CD4-positive, alpha-beta T cell (primary cell): ENCODE results near the gene OR4A15. TPM values are rescaled to one million over a fixed set of nuclear protein-coding genes. Genes with fewer than 3 reads are reported as not detected.

Experiments used
- ATAC-seq: fragments of 200-7000 bp; cut with Tn5 transposase; one replicate; pipeline ENCODE4 v1.10.0; 2022; ENCODE audit warnings: mild to moderate bottlenecking; ENCODE audit not compliant: poor library complexity
- CTCF ChIA-PET: fragments of 350-600 bp; sonication (Branson Sonifier 250); formaldehyde crosslinking; loops from one replicate; lab custom pipeline; 2021; ENCODE audit warnings: antibody characterized with exemption, inconsistent platforms; lab: Charles Lee
- POLR2A ChIA-PET: fragments of 350-600 bp; sonication (Branson Sonifier 250); formaldehyde crosslinking; loops from one replicate; lab custom pipeline; 2021; ENCODE audit warnings: antibody characterized with exemption, inconsistent platforms; lab: Charles Lee
- DNase-seq, 14 experiments: peaks; one replicate each; pipeline ENCODE4 v3.0.0-alpha.2; 2013 to 2020; ENCODE audit warnings: mixed read lengths in 2 of 14
- H3K27ac ChIP-seq, 2 donors: one replicate each; pipeline versions ENCODE4 v1.5.1 to v1.7.0; 2013; ENCODE audit warnings: low read length in 2 of 2, low read depth in 1 of 2, mild to moderate bottlenecking in 1 of 2
- H3K27me3 ChIP-seq, 2 experiments: 1 replicate in 1 of 2; 2 replicates in 1 of 2; pipeline versions ENCODE4 v1.6.1 to v1.7.0; 2013; ENCODE audit warnings: low read length in 2 of 2, control low read depth in 1 of 2, mild to moderate bottlenecking in 1 of 2, moderate library complexity in 1 of 2; ENCODE audit not compliant: insufficient read depth in 2 of 2, control insufficient read depth in 1 of 2
- H3K36me3 ChIP-seq: one replicate; pipeline ENCODE4 v1.6.1; 2013; ENCODE audit warnings: low read length, control low read depth; ENCODE audit not compliant: insufficient read depth
- H3K4me1 ChIP-seq: one replicate; pipeline ENCODE4 v1.6.1; 2013; ENCODE audit warnings: low read length, control low read depth; ENCODE audit not compliant: insufficient read depth
- H3K4me3 ChIP-seq: one replicate; pipeline ENCODE4 v1.5.1; 2013; ENCODE audit warnings: mild to moderate bottlenecking, low read length, moderate library complexity
- H3K9me3 ChIP-seq, 2 experiments: 1 replicate in 1 of 2; 2 replicates in 1 of 2; pipeline versions ENCODE4 v1.6.1 to v1.7.0; 2013; ENCODE audit warnings: low read length in 2 of 2, mild to moderate bottlenecking in 2 of 2, control low read depth in 1 of 2, moderate library complexity in 1 of 2; ENCODE audit not compliant: control insufficient read depth in 1 of 2, insufficient read depth in 1 of 2
- H3K27ac Mint-ChIP-seq: one replicate; pipeline ENCODE4 v1.8.0; 2020; ENCODE audit warnings: mixed read lengths
- H3K27me3 Mint-ChIP-seq: one replicate; pipeline ENCODE4 v1.8.0; 2021; ENCODE audit warnings: mixed read lengths
- H3K36me3 Mint-ChIP-seq: one replicate; pipeline ENCODE4 v1.8.0; 2021; ENCODE audit warnings: low read depth, mixed read lengths
- H3K4me1 Mint-ChIP-seq: one replicate; pipeline ENCODE4 v1.8.0; 2021; ENCODE audit warnings: low read depth, mixed read lengths
- H3K4me3 Mint-ChIP-seq: one replicate; pipeline ENCODE4 v1.8.0; 2020; ENCODE audit warnings: mild to moderate bottlenecking, mixed read lengths
- H3K9me3 Mint-ChIP-seq: one replicate; pipeline ENCODE4 v1.8.0; 2020; ENCODE audit warnings: mixed read lengths
- intact Hi-C, 2 experiments: fragments of 100-400 bp; cut with DNase I in 1 of 2; cut with micrococcal nuclease in 1 of 2; formaldehyde crosslinking; loops; one replicate each; pipeline versions ENCODE4 v1.15.1 to v1.9.0; 2023 to 2025; cut with DNase I, micrococcal nuclease
- polyA plus RNA-seq, 2 donors: library from polyadenylated mRNA; unstranded; fragments of 120-200 nt; gene quantifications; one replicate each; pipeline ENCODE4 v1.2.1, GENCODE V29; 2013
- total RNA-seq, 174 experiments: library from RNA in 2 of 174; stranded (reverse) in 2 of 174; gene quantifications; one replicate each; pipeline ENCODE4 v1.2.3 and lab custom pipeline; 2021 to 2026
- TF ChIP-seq, protein P1 (sequence below): fragments of 200-600 bp; IDR thresholded peaks from one replicate; pipeline ENCODE4 v1.8.0; 2022; ENCODE audit warnings: antibody characterized with exemption, mild to moderate bottlenecking

Gene OR4A15
- total RNA-seq (not detected), total RNA-seq (lab: John Stamatoyannopoulos, UW) (0 reads per million in 172 experiments)
- not detected for polyA plus RNA-seq (2013, experiment 1 of 2)
- not detected for polyA plus RNA-seq (2013, experiment 2 of 2)

DNA sequence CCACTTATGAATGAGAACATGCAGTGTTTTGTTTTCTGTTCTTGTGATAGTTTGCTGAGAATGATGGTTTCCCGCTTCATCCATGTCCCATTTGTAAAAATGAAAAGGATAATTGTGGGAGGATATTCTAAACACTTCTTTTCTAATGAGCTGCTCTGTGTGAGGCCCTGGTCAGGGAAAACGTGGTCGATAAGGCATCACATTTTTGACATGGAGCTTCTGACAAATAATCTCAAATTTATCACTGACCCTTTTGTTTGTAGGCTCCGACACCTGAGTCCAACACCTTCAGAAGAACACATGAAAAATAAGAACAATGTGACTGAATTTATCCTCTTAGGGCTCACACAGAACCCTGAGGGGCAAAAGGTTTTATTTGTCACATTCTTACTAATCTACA lies at the start of gene OR4A15:
TSS of gene OR4A15 (plus strand) at position 301 of the 400 bp plus-strand sequence. CDS start at position 301, 0 bp downstream.
- ChIA-PET CTCF (no interaction called here), POLR2A (no interaction called here)
- no peak for ATAC-seq
- Histone ChIP-seq H3K27me3 (no peaks in the 10 kb centered on the region), H3K4me1 (no peaks in the 10 kb centered on the region), H3K27ac (no peak within 1 kb of the TSS), H3K9me3 (peaks cover 0 to 3% of the 10 kb centered on the region in 2 experiments), H3K4me3 (no peak within 1 kb of the TSS), H3K36me3 (no peaks in the 10 kb centered on the region)
- no peak within 1 kb of the TSS for H3K4me3 Mint-ChIP-seq
- DNase-seq: no peak
- peaks cover 20% of the 10 kb centered on the region for H3K9me3 Mint-ChIP-seq
- H3K27me3 Mint-ChIP-seq: no peaks in the 10 kb centered on the region
- intact Hi-C loops: no loop called here
- no peaks in the 10 kb centered on the region for H3K4me1 Mint-ChIP-seq
- TF ChIP-seq, protein P1, sequence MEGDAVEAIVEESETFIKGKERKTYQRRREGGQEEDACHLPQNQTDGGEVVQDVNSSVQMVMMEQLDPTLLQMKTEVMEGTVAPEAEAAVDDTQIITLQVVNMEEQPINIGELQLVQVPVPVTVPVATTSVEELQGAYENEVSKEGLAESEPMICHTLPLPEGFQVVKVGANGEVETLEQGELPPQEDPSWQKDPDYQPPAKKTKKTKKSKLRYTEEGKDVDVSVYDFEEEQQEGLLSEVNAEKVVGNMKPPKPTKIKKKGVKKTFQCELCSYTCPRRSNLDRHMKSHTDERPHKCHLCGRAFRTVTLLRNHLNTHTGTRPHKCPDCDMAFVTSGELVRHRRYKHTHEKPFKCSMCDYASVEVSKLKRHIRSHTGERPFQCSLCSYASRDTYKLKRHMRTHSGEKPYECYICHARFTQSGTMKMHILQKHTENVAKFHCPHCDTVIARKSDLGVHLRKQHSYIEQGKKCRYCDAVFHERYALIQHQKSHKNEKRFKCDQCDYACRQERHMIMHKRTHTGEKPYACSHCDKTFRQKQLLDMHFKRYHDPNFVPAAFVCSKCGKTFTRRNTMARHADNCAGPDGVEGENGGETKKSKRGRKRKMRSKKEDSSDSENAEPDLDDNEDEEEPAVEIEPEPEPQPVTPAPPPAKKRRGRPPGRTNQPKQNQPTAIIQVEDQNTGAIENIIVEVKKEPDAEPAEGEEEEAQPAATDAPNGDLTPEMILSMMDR: no peak
- no peaks in the 10 kb centered on the region for H3K36me3 Mint-ChIP-seq
- H3K27ac Mint-ChIP-seq: no peak within 1 kb of the TSS

DNA sequence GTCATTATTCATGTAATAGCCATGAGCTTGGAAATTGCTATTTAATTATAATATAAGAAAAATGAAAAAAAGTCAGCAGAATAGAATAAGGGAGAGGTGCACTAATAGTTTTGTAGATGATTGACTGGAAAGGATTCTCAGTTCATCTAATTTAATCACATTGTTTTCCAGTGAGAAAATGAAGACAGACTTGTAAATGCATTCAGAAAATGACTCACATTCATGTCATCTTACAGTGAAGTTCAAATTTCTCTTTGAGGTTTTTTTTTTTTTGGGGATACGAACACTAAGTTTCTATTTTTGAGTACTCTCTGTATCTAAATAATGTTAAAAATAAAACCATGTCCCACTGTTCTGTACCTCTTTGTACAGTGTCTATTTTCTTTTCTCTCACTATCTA lies 43.3 kb upstream of the OR4A15 start:
- H3K4me3 ChIP-seq: no peak overlapping the region
- no peaks in the 10 kb centered on the region for H3K36me3 ChIP-seq
- POLR2A ChIA-PET: no interaction called here
- CTCF ChIA-PET: no interaction called here
- intact Hi-C loops: no loop called here
- no peaks in the 10 kb centered on the region for H3K4me1 ChIP-seq
- TF ChIP-seq, protein P1: no peak
- H3K27ac ChIP-seq: no peak overlapping the region
- peaks cover 0 to 5% of the 10 kb centered on the region in 2 experiments for H3K9me3 ChIP-seq
- DNase-seq (no peak), ATAC-seq (no peak)
- no peaks in the 10 kb centered on the region for H3K36me3 Mint-ChIP-seq
- no peaks in the 10 kb centered on the region for H3K27me3 ChIP-seq
- H3K9me3 Mint-ChIP-seq: peaks cover 14% of the 10 kb centered on the region
- H3K27ac Mint-ChIP-seq: no peak overlapping the region
- no peaks in the 10 kb centered on the region for H3K27me3 Mint-ChIP-seq
- H3K4me3 Mint-ChIP-seq: no peak overlapping the region
- no peaks in the 10 kb centered on the region for H3K4me1 Mint-ChIP-seq

DNA sequence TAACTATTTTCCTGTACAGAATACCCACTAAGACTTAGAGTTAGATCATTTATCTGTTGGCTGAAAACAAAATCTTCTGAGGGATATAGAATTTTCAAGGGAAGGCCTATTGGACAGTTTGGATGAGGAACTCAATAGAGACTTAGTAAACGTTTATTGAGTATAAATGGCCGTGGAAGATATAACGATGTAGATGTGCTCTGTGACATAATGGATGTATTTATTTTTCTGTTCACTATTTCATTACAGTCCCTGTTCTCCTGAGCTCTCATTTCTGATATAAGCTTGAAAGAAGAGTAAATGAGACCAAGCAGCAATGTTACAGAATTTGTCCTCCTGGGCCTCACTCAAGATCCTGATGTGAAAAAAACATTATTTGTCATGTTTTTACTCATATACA lies 24.9 kb upstream of the OR4A15 start, which contains the start of gene OR4A16:
TSS of gene OR4A16 (plus strand) at position 301 of the 400 bp plus-strand sequence. CDS start at position 301, 0 bp downstream.
- ChIA-PET CTCF (no interaction called here), POLR2A (no interaction called here)
- no peak within 1 kb of the TSS for H3K27ac Mint-ChIP-seq
- no peaks in the 10 kb centered on the region for H3K4me1 Mint-ChIP-seq
- TF ChIP-seq, protein P1: no peak
- Histone ChIP-seq H3K4me1 (no peaks in the 10 kb centered on the region), H3K27me3 (no peaks in the 10 kb centered on the region), H3K27ac (no peak within 1 kb of the TSS), H3K9me3 (peaks cover 3 to 17% of the 10 kb centered on the region in 2 experiments), H3K4me3 (no peak within 1 kb of the TSS), H3K36me3 (no peaks in the 10 kb centered on the region)
- intact Hi-C loops: no loop called here
- no peaks in the 10 kb centered on the region for H3K27me3 Mint-ChIP-seq
- no peak within 1 kb of the TSS for H3K4me3 Mint-ChIP-seq
- H3K9me3 Mint-ChIP-seq: peaks cover 8% of the 10 kb centered on the region
- DNase-seq: no peak
- no peaks in the 10 kb centered on the region for H3K36me3 Mint-ChIP-seq
- ATAC-seq: no peak
